Renal cortical epithelial cell (primary cell): ENCODE results near the gene RHNO1. TPM values are rescaled to one million over a fixed set of nuclear protein-coding genes. Genes with fewer than 3 reads are reported as not detected.
A peak's percentile ranks its signal among the peaks of the same experiment; 100 is the strongest.

ENCODE experiments used
- DNase-seq: peaks from one replicate; pipeline ENCODE4 v3.0.0-alpha.2; 2011; ENCODE audit warnings: low read depth
- total RNA-seq: library from RNA; depleted of rRNA; stranded (reverse); fragments of >200 nt; gene quantifications from 2 replicates; pipeline ENCODE4 v1.2.3, GENCODE V29; 2014

RHNO1 gene
- total RNA-seq, 1 donor from 2014 or later: 18.0 TPM

GRCh38 chr12:2902272-2902880, 25.4 kb downstream of the RHNO1 start:
- no peak for DNase-seq

GRCh38 chr12:2904260-2904659, 27.2 kb downstream of the RHNO1 start:
- DNase-seq: peak; percentile 84

- no peak for DNase-seq
Measured at GRCh38 chr12:2912216-2912575, 35.2 kb downstream of the RHNO1 start.

- DNase-seq: no peak
Measured at GRCh38 chr12:2919249-2919648, 42.2 kb downstream of the RHNO1 start.

GRCh38 chr12:2922329-2922728, 45.3 kb downstream of the RHNO1 start:
- no peak for DNase-seq

GRCh38 chr12:2923057-2923456, 46.0 kb downstream of the RHNO1 start:
- no peak for DNase-seq

GRCh38 chr12:2924019-2924418, 47.0 kb downstream of the RHNO1 start:
- DNase-seq: no peak

- peak; percentile 6 for DNase-seq
Measured at GRCh38 chr12:2925322-2925995, 48.4 kb downstream of the RHNO1 start.

GRCh38 chr12:2930865-2931264, 53.8 kb downstream of the RHNO1 start:
- DNase-seq: no peak

- DNase-seq: no peak
Measured at GRCh38 chr12:2933586-2933985, 56.6 kb downstream of the RHNO1 start.

GRCh38 chr12:2934371-2934770, 57.3 kb downstream of the RHNO1 start:
- no peak for DNase-seq

- no peak for DNase-seq
Measured at GRCh38 chr12:2936301-2936700, 59.3 kb downstream of the RHNO1 start.

GRCh38 chr12:2937500-2937899, 60.5 kb downstream of the RHNO1 start:
- no peak for DNase-seq

Other genes with a start within 250 kb of the RHNO1 start
- gene FKBP4, start 82.3 kb upstream of the RHNO1 start, total RNA-seq: 54.2 and 87.5 TPM in 2 replicates
- 7.8 and 21.2 TPM in 2 replicates for gene ITFG2, start 64.6 kb upstream of the RHNO1 start, total RNA-seq
- not detected in 2 replicates for gene NRIP2, start 42.2 kb upstream of the RHNO1 start, total RNA-seq
- not detected in 2 replicates for gene TEX52, start 20.2 kb upstream of the RHNO1 start, total RNA-seq
- 0.60 and 4.9 TPM in 2 replicates for gene FOXM1, start within 50 bp of the RHNO1 start, total RNA-seq
- gene TULP3, start 13.7 kb downstream of the RHNO1 start, total RNA-seq: 15.5 and 27.1 TPM in 2 replicates
- 9.7 and 15.3 TPM in 2 replicates for gene TEAD4, start 82.2 kb downstream of the RHNO1 start, total RNA-seq
- 24.7 and 91.3 TPM in 2 replicates for gene TSPAN9, start 200.2 kb downstream of the RHNO1 start, total RNA-seq